Erythroblast (primary cell): ENCODE measurements around the gene KIF18A.

Experiments used
- GATA1 ChIP-seq: IDR thresholded peaks from 2 replicates; pipeline ENCODE4 v1.6.1; 2011; ENCODE audit warnings: low read depth, mild to moderate bottlenecking, control low read depth, low read length, moderate library complexity
- POLR2A ChIP-seq: IDR thresholded peaks from 2 replicates; pipeline ENCODE4 v1.6.1; 2011; ENCODE audit warnings: mild to moderate bottlenecking, low read length

GRCh38 chr11:28114731-28115130 lies 6.8 kb upstream of the KIF18A start:
- TF ChIP-seq POLR2A, result no peak
- TF ChIP-seq GATA1, result no peak
